Type B pancreatic cell (in vitro differentiated cells): Measurements from ENCODE around the gene G3BP1. TPM values are rescaled to one million over a fixed set of nuclear protein-coding genes. Genes with fewer than 3 reads are reported as not detected.
A peak's percentile ranks its signal among the peaks of the same experiment; 100 is the strongest.
"Not testable (repeated sequence)": the region's sequence is repeated elsewhere in the genome, so short reads cannot be mapped to it uniquely, and the experiment has no call there.

Source experiments
- DNase-seq: peaks from one replicate; pipeline ENCODE4 v3.0.0; 2021; ENCODE audit warnings: mixed read lengths; ENCODE audit not compliant: unreplicated experiment; ENCODE audit errors: extremely low spot score
- H3K27ac Mint-ChIP-seq: 2 replicates; pipeline ENCODE4 v1.8.0; 2021; ENCODE audit warnings: mild to moderate bottlenecking, mixed read lengths
- H3K27me3 Mint-ChIP-seq: 2 replicates; pipeline ENCODE4 v1.8.0; 2021; ENCODE audit warnings: mixed read lengths
- H3K36me3 Mint-ChIP-seq: 2 replicates; pipeline ENCODE4 v1.8.0; 2021; ENCODE audit warnings: mixed read lengths
- H3K4me1 Mint-ChIP-seq: one replicate; pipeline ENCODE4 v1.8.0; 2021; ENCODE audit warnings: mixed read lengths; ENCODE audit not compliant: unreplicated experiment
- H3K4me3 Mint-ChIP-seq: 2 replicates; pipeline ENCODE4 v1.8.0; 2021; ENCODE audit warnings: mild to moderate bottlenecking, mixed read lengths
- H3K9me3 Mint-ChIP-seq: 2 replicates; pipeline ENCODE4 v1.8.0; 2021; ENCODE audit warnings: mixed read lengths
- CTCF ChIP-seq: fragments of 200-600 bp; sonication (generic); conservative IDR thresholded peaks from 2 replicates; pipeline ENCODE4 v1.5.0; 2021; ENCODE audit warnings: antibody characterized with exemption, mild to moderate bottlenecking
- total RNA-seq: library from RNA; stranded (reverse); gene quantifications from 2 replicates; pipeline ENCODE4 v1.2.1, GENCODE V29; 2021; ENCODE audit warnings: low replicate concordance

Gene G3BP1
- total RNA-seq, 1 donor from 2014 or later = 241 TPM

GRCh38 chr5:151825445-151825844 is 53.7 kb downstream of the G3BP1 start:
- Mint-ChIP-seq H3K4me1 (peaks cover 13% of the 10 kb centered on the region), H3K27me3 (no peaks in the 10 kb centered on the region), H3K36me3 (peaks cover 3% of the 10 kb centered on the region), H3K27ac (no peak overlapping the region), H3K9me3 (no peaks in the 10 kb centered on the region), H3K4me3 (no peak overlapping the region)
- peak; percentile 95 for TF ChIP-seq CTCF
- peak; percentile 72 for DNase-seq

- no peak for DNase-seq
- no peak for TF ChIP-seq CTCF
- H3K4me1 Mint-ChIP-seq = peaks cover 8% of the 10 kb centered on the region
- H3K27ac Mint-ChIP-seq = no peak overlapping the region
- H3K9me3 Mint-ChIP-seq = no peaks in the 10 kb centered on the region
- H3K4me3 Mint-ChIP-seq = no peak overlapping the region
- no peaks in the 10 kb centered on the region for H3K27me3 Mint-ChIP-seq
- peaks cover 3% of the 10 kb centered on the region for H3K36me3 Mint-ChIP-seq
These were observed 57.6 kb downstream of the G3BP1 start for GRCh38 chr5:151829370-151829769.

GRCh38 chr5:151832843-151833242 is 61.1 kb downstream of the G3BP1 start:
- H3K4me1 Mint-ChIP-seq, H3K9me3 Mint-ChIP-seq, H3K36me3 Mint-ChIP-seq, H3K27me3 Mint-ChIP-seq, H3K4me3 Mint-ChIP-seq, DNase-seq, H3K27ac Mint-ChIP-seq: not testable (repeated sequence)

- H3K4me1 Mint-ChIP-seq = no peaks in the 10 kb centered on the region
- TF ChIP-seq CTCF = no peak
- no peaks in the 10 kb centered on the region for H3K36me3 Mint-ChIP-seq
- DNase-seq = no peak
- H3K4me3 Mint-ChIP-seq = no peak overlapping the region
- no peaks in the 10 kb centered on the region for H3K9me3 Mint-ChIP-seq
- no peaks in the 10 kb centered on the region for H3K27me3 Mint-ChIP-seq
- H3K27ac Mint-ChIP-seq = no peak overlapping the region
These were observed 75.0 kb downstream of the G3BP1 start for GRCh38 chr5:151846765-151847164.

- Mint-ChIP-seq H3K4me1 (no peaks in the 10 kb centered on the region), H3K9me3 (no peaks in the 10 kb centered on the region), H3K36me3 (no peaks in the 10 kb centered on the region), H3K27me3 (no peaks in the 10 kb centered on the region), H3K4me3 (no peak overlapping the region), H3K27ac (no peak overlapping the region)
- no peak for TF ChIP-seq CTCF
- no peak for DNase-seq
These were observed 76.1 kb downstream of the G3BP1 start for GRCh38 chr5:151847871-151848270.

GRCh38 chr5:151855701-151856100 is 83.9 kb downstream of the G3BP1 start:
- no peaks in the 10 kb centered on the region for H3K9me3 Mint-ChIP-seq
- H3K36me3 Mint-ChIP-seq = no peaks in the 10 kb centered on the region
- H3K27ac Mint-ChIP-seq = no peak overlapping the region
- no peak overlapping the region for H3K4me3 Mint-ChIP-seq
- no peak for DNase-seq
- H3K27me3 Mint-ChIP-seq = no peaks in the 10 kb centered on the region
- TF ChIP-seq CTCF = no peak
- H3K4me1 Mint-ChIP-seq = no peaks in the 10 kb centered on the region
